ENCODE measurements around the gene COX14.
"Not testable (repeated sequence)": the region's sequence is repeated elsewhere in the genome, so short reads cannot be mapped to it uniquely, and the experiment has no call there.

Gene COX14

DNA sequence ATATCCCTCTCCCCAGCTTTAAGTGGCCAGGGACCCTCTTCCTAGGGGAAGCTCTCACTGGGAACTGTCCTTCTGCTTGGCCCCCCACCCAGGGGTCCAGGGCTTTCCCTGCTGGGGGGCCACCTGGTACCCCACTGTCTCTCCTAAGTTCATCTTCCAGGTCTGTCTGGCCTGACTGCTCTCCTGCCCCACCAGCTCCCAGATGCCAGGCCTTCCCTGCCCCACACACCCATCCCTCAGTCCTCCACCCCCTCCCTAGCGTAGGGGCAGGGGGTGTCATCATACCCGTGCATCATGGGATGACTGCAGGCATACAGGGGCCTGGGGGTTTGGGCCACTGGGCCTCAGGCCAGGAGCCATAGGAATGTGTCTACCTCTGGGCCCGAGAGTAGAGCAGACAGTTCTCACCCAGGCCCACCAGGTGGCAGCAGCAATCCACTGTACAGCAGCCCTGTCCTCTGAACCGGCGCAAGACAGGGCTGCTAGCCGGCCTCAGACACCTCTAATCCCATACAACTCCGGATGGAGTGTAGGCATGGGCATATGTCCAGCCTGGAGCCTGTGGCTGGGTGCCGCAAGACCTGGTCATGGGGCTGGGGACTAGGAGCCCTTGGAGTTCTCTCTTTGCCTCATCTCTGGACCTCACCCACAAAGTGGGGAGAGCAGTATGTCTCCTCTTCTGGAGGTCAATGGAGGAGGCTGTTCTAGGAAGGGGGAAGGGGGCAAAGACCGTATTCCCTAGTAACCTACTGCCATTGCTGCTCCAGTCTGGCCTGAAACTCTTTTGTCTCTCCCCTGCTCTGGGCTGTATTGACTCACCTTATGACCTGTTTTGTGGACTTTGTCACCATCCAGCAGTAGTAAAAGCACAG lies 36.9 kb upstream of the COX14 start:
- Histone ChIP-seq H3K36me3 (ENCODE audit: control insufficient read depth, insufficient read depth, low read length) (no peaks in the 10 kb centered on the region), H3K4me3 (ENCODE audit: low read length) (no peak overlapping the region), H3K27me3 (ENCODE audit: control insufficient read depth, insufficient read depth, low read length) (no peaks in the 10 kb centered on the region), H3K9me3 (ENCODE audit: control insufficient read depth, low read length) (no peaks in the 10 kb centered on the region), H3K9ac (ENCODE audit: low read length) (no peak overlapping the region), H3K4me1 (ENCODE audit: control insufficient read depth, insufficient read depth, low read length) (peaks cover 17% of the 10 kb centered on the region)

DNA sequence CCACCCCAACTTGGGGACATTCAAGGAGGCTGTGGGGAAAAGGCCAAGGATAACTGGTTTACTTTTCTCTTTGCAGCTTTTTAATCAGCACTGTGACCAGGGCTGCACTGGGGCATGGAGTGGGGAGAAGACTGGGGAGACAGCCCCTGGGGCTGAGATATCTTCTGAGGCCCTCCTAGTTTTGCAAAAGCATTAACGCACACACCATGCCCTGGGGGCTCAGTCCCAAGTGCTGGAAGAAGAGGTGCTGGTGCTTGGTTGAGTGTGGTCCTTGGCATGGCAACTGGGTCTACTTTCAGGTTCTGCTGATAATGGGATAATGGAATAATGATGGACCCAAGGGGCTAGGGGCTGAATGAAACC lies 36.2 kb upstream of the COX14 start:
- Histone ChIP-seq H3K27me3 (ENCODE audit: control insufficient read depth, insufficient read depth, low read length) (no peaks in the 10 kb centered on the region), H3K36me3 (ENCODE audit: control insufficient read depth, insufficient read depth, low read length) (no peaks in the 10 kb centered on the region), H3K4me1 (ENCODE audit: control insufficient read depth, insufficient read depth, low read length) (peaks cover 11% of the 10 kb centered on the region), H3K4me3 (ENCODE audit: low read length) (no peak overlapping the region), H3K9me3 (ENCODE audit: control insufficient read depth, low read length) (no peaks in the 10 kb centered on the region), H3K9ac (ENCODE audit: low read length) (no peak overlapping the region)

DNA sequence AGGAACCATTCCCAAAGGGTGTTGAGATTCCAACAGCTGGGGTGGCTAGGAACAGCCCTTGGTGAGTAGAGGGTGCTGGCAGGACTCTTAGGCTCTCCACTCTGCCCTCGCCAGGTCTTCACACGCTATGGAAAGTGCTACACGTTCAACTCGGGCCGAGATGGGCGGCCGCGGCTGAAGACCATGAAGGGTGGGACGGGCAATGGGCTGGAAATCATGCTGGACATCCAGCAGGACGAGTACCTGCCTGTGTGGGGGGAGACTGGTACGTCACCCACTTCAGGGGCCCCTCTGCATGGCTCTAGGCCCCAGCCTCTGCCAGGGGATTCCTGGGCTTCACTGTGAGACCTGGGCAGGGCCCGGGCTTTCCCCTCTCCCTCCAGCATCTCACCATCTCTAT lies 34.9 kb upstream of the COX14 start:
- H3K36me3 ChIP-seq (ENCODE audit: control insufficient read depth, insufficient read depth, low read length), result no peaks in the 10 kb centered on the region
- H3K9me3 ChIP-seq (ENCODE audit: control insufficient read depth, low read length), result no peaks in the 10 kb centered on the region
- H3K4me3 ChIP-seq (ENCODE audit: low read length), result no peak overlapping the region
- H3K9ac ChIP-seq (ENCODE audit: low read length), result no peak overlapping the region
- no peaks in the 10 kb centered on the region for H3K27me3 ChIP-seq (ENCODE audit: control insufficient read depth, insufficient read depth, low read length)
- peaks cover 10% of the 10 kb centered on the region for H3K4me1 ChIP-seq (ENCODE audit: control insufficient read depth, insufficient read depth, low read length)

DNA sequence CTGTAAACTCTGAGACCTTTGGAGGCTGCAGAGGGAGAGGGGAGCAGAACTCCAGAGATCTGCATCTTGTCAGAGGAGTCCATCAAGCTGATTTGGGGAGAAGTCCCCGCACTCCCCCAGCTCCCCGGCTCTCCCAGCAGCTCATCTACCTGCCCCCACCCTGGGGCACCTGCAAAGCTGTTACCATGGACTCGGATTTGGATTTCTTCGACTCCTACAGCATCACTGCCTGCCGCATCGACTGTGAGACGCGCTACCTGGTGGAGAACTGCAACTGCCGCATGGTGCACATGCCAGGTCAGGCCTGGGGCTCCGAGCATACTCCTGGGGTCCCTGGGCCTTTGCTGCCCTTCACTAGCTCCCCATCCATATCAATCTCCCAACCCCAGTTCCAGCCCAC lies 33.8 kb upstream of the COX14 start:
- Histone ChIP-seq H3K27me3 (ENCODE audit: control insufficient read depth, insufficient read depth, low read length) (no peaks in the 10 kb centered on the region), H3K4me3 (ENCODE audit: low read length) (no peak overlapping the region), H3K9me3 (ENCODE audit: control insufficient read depth, low read length) (no peaks in the 10 kb centered on the region), H3K4me1 (ENCODE audit: control insufficient read depth, insufficient read depth, low read length) (peaks cover 10% of the 10 kb centered on the region), H3K9ac (ENCODE audit: low read length) (no peak overlapping the region), H3K36me3 (ENCODE audit: control insufficient read depth, insufficient read depth, low read length) (no peaks in the 10 kb centered on the region)

DNA sequence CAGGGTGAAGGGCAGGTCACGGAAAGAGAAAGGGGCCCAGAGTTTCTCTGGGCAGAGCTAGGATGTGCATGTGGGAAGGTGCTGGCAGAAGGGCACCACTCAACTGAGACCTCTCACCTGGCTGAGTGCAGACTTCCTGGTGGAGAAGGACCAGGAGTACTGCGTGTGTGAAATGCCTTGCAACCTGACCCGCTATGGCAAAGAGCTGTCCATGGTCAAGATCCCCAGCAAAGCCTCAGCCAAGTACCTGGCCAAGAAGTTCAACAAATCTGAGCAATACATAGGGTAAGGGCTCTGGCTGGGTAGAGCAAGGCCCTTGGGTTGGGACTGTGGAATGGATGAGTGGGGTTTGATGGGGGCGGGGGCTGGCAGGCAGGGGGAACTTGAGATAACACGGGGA lies 32.3 kb upstream of the COX14 start:
- H3K4me1 ChIP-seq (ENCODE audit: control insufficient read depth, insufficient read depth, low read length), result peaks cover 10% of the 10 kb centered on the region
- H3K36me3 ChIP-seq (ENCODE audit: control insufficient read depth, insufficient read depth, low read length), result no peaks in the 10 kb centered on the region
- H3K27me3 ChIP-seq (ENCODE audit: control insufficient read depth, insufficient read depth, low read length), result no peaks in the 10 kb centered on the region
- no peak overlapping the region for H3K9ac ChIP-seq (ENCODE audit: low read length)
- H3K9me3 ChIP-seq (ENCODE audit: control insufficient read depth, low read length), result no peaks in the 10 kb centered on the region
- no peak overlapping the region for H3K4me3 ChIP-seq (ENCODE audit: low read length)

DNA sequence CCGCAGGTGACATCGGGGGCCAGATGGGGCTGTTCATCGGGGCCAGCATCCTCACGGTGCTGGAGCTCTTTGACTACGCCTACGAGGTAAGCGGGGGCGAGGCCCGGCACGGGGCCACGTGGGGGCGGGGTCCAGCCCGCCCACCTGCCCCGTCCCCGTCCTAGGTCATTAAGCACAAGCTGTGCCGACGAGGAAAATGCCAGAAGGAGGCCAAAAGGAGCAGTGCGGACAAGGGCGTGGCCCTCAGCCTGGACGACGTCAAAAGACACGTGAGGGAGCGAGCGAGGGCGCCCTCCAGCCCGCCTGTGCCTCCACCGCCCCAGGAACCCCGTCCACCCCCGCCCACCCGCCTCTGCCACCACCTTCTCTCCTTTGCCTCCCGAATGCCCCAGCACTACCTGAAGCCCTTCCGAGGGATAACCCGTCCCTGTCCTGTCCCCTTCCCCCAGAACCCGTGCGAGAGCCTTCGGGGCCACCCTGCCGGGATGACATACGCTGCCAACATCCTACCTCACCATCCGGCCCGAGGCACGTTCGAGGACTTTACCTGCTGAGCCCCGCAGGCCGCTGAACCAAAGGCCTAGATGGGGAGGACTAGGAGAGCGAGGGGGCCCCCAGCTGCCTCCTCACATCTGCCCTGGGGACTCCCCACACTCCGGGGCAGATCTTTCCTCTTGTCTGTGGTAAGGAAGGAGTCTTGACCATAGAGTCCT lies 30.8 kb upstream of the COX14 start:
- Histone ChIP-seq H3K36me3 (ENCODE audit: control insufficient read depth, insufficient read depth, low read length) (no peaks in the 10 kb centered on the region), H3K4me3 (ENCODE audit: low read length) (no peak overlapping the region), H3K27me3 (ENCODE audit: control insufficient read depth, insufficient read depth, low read length) (no peaks in the 10 kb centered on the region), H3K9me3 (ENCODE audit: control insufficient read depth, low read length) (no peaks in the 10 kb centered on the region), H3K9ac (ENCODE audit: low read length) (no peak overlapping the region), H3K4me1 (ENCODE audit: control insufficient read depth, insufficient read depth, low read length) (no peaks in the 10 kb centered on the region)

DNA sequence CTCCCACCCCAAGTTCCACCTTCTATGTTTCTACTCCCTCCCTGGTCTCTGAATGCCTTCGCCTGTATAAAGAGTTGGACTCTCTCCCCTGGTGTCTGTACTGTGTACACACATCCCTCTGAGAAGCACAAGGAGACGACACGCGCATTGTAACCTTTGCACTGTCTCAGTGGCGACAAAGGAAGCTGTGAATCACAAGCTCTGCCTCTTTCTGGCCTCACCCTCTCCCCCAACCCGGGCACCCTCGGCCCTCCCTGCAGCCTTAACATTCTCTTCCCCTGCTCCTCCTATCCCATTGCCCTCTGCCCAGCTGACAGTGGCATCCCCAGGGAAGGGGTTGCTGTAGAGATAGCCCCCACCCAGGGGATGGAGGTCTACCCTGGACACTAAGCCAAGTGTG lies 29.4 kb upstream of the COX14 start:
- Histone ChIP-seq H3K4me3 (ENCODE audit: low read length) (no peak overlapping the region), H3K27me3 (ENCODE audit: control insufficient read depth, insufficient read depth, low read length) (no peaks in the 10 kb centered on the region), H3K36me3 (ENCODE audit: control insufficient read depth, insufficient read depth, low read length) (no peaks in the 10 kb centered on the region), H3K4me1 (ENCODE audit: control insufficient read depth, insufficient read depth, low read length) (no peaks in the 10 kb centered on the region), H3K9me3 (ENCODE audit: control insufficient read depth, low read length) (no peaks in the 10 kb centered on the region), H3K9ac (ENCODE audit: low read length) (no peak overlapping the region)

DNA sequence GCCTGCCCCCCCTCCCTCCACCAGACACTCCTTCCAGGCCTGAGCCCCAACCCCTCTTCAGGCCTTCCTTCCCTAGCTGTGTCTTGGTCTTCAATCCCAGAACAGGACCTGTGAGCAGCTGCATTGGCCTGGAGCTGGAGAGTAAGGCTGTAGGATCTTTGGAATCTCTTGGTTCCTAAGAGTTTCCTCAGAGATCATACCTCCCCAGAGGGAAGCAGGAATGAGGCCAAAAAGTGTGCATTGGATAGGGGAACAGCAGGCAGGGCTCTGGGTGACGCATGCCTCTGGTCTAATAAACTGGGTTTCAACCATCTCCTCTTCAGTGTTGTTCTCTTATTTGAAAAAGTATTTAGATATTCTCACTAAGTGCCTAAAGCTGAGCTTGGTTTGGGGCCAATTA lies 28.7 kb upstream of the COX14 start:
- Histone ChIP-seq H3K27me3 (ENCODE audit: control insufficient read depth, insufficient read depth, low read length) (no peaks in the 10 kb centered on the region), H3K36me3 (ENCODE audit: control insufficient read depth, insufficient read depth, low read length) (no peaks in the 10 kb centered on the region), H3K9ac (ENCODE audit: low read length) (no peak overlapping the region), H3K4me1 (ENCODE audit: control insufficient read depth, insufficient read depth, low read length) (no peaks in the 10 kb centered on the region), H3K4me3 (ENCODE audit: low read length) (no peak overlapping the region), H3K9me3 (ENCODE audit: control insufficient read depth, low read length) (no peaks in the 10 kb centered on the region)

DNA sequence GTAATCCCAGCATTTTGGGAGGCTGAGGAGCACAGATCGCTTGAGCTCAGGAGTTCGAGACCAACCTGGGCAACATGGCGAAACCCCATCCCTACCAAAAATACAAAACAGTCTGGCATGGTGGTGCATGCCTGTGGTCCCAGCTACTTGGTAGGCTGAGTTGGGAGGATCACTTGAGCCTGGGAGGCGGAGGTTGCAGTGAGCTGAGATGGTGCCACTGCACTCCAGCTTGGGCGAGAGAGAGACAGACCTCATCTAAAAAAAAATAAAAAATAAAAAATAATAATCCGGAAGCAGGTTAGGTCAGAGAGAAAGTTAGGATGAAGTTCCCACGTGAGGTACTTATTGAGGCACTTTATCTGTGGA lies 27.6 kb upstream of the COX14 start:
- not testable (repeated sequence) for H3K36me3 ChIP-seq (ENCODE audit: control insufficient read depth, insufficient read depth, low read length); H3K9me3 ChIP-seq (ENCODE audit: control insufficient read depth, low read length); H3K4me1 ChIP-seq (ENCODE audit: control insufficient read depth, insufficient read depth, low read length); H3K27me3 ChIP-seq (ENCODE audit: control insufficient read depth, insufficient read depth, low read length)
- H3K4me3 ChIP-seq (ENCODE audit: low read length), result peak overlapping the region; percentile 79
- peak overlapping the region; percentile 77 for H3K9ac ChIP-seq (ENCODE audit: low read length)

DNA sequence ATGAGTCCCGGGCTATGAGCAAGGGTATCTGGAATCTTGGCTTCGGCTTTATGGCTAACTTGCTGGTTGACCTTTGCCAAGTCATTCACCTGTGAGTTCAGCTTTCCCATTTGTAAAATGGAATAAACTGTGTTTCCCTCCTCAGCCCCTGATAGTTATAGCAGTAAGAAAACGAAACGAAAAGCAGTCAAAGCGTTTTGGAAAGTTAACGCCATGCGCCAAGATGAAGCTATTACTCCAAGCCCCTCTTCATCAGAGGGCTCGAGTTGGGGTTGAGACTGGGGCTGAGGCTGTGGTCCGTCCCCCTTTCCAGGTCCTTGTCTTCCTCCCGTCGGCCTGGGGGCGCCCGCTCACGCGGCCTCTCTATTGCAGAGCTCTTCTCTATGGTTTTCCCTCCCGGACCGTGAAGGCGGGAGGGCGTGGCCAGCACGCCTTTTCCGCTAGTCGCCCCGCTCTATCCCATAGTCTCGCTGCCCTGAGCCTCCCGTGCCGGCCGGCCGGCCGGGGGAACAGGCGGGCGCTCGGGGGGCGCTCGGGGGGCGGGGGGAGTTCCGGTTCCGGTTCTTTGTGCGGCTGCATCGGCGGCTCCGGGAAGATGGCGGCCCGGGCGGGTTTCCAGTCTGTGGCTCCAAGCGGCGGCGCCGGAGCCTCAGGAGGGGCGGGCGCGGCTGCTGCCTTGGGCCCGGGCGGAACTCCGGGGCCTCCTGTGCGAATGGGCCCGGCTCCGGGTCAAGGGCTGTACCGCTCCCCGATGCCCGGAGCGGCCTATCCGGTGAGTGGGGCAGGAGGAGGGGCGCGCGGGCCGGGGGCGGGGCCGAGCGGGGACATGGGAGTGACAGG lies 27.0 kb upstream of the COX14 start, which contains the start of gene SMARCD1:
Gene SMARCD1, plus strand, starts transcription at position 568 of the 840 bp plus-strand sequence. Its CDS starts 28 bp downstream, at position 596.
- peak within 1 kb of the TSS; percentile 79 for H3K4me3 ChIP-seq (ENCODE audit: low read length)
- H3K9ac ChIP-seq (ENCODE audit: low read length), result peak within 1 kb of the TSS; percentile 77
- H3K36me3 ChIP-seq (ENCODE audit: control insufficient read depth, insufficient read depth, low read length), result no peaks in the 10 kb centered on the region
- no peaks in the 10 kb centered on the region for H3K9me3 ChIP-seq (ENCODE audit: control insufficient read depth, low read length)
- no peaks in the 10 kb centered on the region for H3K4me1 ChIP-seq (ENCODE audit: control insufficient read depth, insufficient read depth, low read length)
- no peaks in the 10 kb centered on the region for H3K27me3 ChIP-seq (ENCODE audit: control insufficient read depth, insufficient read depth, low read length)

DNA sequence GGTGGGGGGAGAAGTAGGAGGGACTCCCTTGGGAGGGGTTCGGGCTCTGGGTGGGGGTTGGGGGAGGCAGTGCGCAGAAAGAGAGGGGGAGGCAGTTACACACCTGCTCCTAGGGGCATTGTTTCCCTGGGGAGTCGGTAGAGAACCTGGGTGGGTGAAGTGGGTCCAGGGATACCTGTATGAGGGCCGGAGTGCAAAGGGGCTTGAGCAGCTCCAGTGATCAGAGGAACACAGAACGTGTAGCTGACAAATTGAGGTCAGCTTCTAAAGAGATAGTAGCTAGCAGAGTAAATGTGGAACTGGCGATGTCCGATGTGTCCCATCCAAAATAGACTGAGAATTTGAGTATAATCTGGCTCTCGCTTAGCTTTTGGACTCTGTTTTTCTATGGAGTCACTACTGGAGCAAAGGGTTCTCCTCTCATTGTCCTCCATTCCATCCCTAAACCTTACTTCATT lies 26.4 kb upstream of the COX14 start:
- H3K27me3 ChIP-seq (ENCODE audit: control insufficient read depth, insufficient read depth, low read length), result no peaks in the 10 kb centered on the region
- no peak overlapping the region for H3K4me3 ChIP-seq (ENCODE audit: low read length)
- no peaks in the 10 kb centered on the region for H3K36me3 ChIP-seq (ENCODE audit: control insufficient read depth, insufficient read depth, low read length)
- H3K4me1 ChIP-seq (ENCODE audit: control insufficient read depth, insufficient read depth, low read length), result no peaks in the 10 kb centered on the region
- H3K9ac ChIP-seq (ENCODE audit: low read length), result peak overlapping the region; percentile 77
- no peaks in the 10 kb centered on the region for H3K9me3 ChIP-seq (ENCODE audit: control insufficient read depth, low read length)

DNA sequence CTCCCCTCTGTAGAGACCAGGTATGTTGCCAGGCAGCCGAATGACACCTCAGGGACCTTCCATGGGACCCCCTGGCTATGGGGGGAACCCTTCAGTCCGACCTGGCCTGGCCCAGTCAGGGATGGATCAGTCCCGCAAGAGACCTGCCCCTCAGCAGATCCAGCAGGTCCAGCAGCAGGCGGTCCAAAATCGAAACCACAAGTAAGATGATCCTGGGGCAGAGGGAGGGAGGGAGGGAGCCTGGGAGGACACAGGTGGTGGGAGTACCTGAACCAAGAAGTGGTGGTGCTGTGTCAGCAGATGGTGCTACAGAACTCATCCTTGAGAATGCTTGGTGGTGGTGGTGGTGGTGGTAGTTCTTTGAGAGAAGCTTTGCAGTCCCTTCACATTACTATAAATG lies 25.9 kb upstream of the COX14 start:
- Histone ChIP-seq H3K4me1 (ENCODE audit: control insufficient read depth, insufficient read depth, low read length) (no peaks in the 10 kb centered on the region), H3K4me3 (ENCODE audit: low read length) (no peak overlapping the region), H3K36me3 (ENCODE audit: control insufficient read depth, insufficient read depth, low read length) (no peaks in the 10 kb centered on the region), H3K9ac (ENCODE audit: low read length) (peak overlapping the region; percentile 77), H3K9me3 (ENCODE audit: control insufficient read depth, low read length) (no peaks in the 10 kb centered on the region), H3K27me3 (ENCODE audit: control insufficient read depth, insufficient read depth, low read length) (no peaks in the 10 kb centered on the region)
